ENCODE measurements around the gene HPCAL4. TPM values are rescaled to one million over a fixed set of nuclear protein-coding genes. Genes with fewer than 3 reads are reported as not detected.

The HPCAL4 gene
- total and polyA plus RNA-seq, 9 of the 15 experiments (the other 6 are each of a cell fraction or from before 2014, with no cell fraction given) = 0.01 to 0.04 (median 0.04) TPM; not detected in 4

DNA sequence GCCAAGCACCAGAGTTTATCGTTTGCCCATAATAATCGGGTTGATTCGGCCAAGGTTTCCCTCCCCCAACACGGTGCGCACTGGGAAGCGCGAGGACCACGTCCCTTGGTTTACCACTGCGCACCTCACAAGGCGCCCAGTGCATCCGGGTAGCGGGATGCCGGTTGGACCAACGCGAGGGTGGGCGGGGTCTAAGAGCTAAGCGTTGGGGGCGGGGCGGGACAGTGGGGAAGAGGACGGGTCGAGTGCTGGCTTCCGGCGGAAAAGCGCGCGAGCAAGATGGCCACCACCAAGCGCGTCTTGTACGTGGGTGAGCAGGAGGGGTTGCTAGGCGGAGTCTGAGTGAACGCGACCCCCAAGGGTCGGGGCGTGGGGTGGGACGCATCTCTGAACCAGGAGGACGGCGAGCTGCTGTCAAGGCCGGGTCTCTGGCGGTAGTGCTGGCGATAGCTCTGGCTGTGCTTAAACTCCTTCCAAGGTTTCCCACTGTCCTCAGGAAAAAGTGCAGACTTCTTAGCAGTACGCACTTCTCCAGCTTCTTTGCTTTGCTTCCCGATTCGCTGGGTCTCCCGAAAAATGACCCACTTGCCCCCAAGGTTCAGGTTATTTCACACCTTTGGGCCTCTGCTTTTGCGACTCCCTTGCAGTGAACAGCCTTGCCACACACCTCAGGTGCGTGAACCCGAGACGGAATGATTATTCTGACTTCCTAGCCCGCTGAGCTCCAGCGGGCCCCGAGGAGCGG, 47.6 kb upstream of the HPCAL4 start, which contains the start of gene PPIE (continued):
- TF ChIP-seq, protein P1, sequence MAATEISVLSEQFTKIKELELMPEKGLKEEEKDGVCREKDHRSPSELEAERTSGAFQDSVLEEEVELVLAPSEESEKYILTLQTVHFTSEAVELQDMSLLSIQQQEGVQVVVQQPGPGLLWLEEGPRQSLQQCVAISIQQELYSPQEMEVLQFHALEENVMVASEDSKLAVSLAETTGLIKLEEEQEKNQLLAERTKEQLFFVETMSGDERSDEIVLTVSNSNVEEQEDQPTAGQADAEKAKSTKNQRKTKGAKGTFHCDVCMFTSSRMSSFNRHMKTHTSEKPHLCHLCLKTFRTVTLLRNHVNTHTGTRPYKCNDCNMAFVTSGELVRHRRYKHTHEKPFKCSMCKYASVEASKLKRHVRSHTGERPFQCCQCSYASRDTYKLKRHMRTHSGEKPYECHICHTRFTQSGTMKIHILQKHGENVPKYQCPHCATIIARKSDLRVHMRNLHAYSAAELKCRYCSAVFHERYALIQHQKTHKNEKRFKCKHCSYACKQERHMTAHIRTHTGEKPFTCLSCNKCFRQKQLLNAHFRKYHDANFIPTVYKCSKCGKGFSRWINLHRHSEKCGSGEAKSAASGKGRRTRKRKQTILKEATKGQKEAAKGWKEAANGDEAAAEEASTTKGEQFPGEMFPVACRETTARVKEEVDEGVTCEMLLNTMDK (IDR thresholded peaks at IDR 0.05; ENCODE audit: borderline replicate concordance, insufficient read depth, low read depth, low read length, poor library complexity, severe bottlenecking) = no peak
- TF ChIP-seq CBX1 (IDR thresholded peaks at IDR 0.05; ENCODE audit: low read depth) = peak; percentile 87
- 0 out of 2 replicates have a peak, but pooled peaks have one; percentile 2 for TF ChIP-seq ZNF511 (CRISPR knock-in tag; IDR thresholded peaks at IDR 0.05)
- 0 out of 2 replicates have a peak, but pooled peaks have one; percentile 79 for TF ChIP-seq ATF6 (CRISPR knock-in tag; IDR thresholded peaks at IDR 0.05)
- peak in 1 of 2 experiments; percentile 23; a peak in 1 of 4 replicates for TF ChIP-seq FOXK2 (conservative IDR thresholded peaks at IDR 0.05 in 1 of 2, IDR thresholded peaks at IDR 0.05 in 1 of 2; ENCODE audit: low read depth in 2 of 2)
- TF ChIP-seq TBL1XR1 (IDR thresholded peaks at IDR 0.05; ENCODE audit: low read length in 2 of 2) = 0 out of 4 replicates have a peak, but pooled peaks of 1 of the 2 experiments have one; percentile 7
- no peak for TF ChIP-seq ZNF408 (CRISPR knock-in tag; IDR thresholded peaks at IDR 0.05; ENCODE audit: low read depth)
- no peak for TF ChIP-seq ZNF696 (CRISPR knock-in tag; conservative IDR thresholded peaks at IDR 0.05)
- TF ChIP-seq ZNF224 (CRISPR knock-in tag; IDR thresholded peaks at IDR 0.05) = no peak
- TF ChIP-seq SOX6 (IDR thresholded peaks at IDR 0.05) = 0 out of 2 replicates have a peak, but pooled peaks have one; percentile 6
- TF ChIP-seq ZBTB5 (IDR thresholded peaks at IDR 0.05) = no peak
- TF ChIP-seq, protein P2, sequence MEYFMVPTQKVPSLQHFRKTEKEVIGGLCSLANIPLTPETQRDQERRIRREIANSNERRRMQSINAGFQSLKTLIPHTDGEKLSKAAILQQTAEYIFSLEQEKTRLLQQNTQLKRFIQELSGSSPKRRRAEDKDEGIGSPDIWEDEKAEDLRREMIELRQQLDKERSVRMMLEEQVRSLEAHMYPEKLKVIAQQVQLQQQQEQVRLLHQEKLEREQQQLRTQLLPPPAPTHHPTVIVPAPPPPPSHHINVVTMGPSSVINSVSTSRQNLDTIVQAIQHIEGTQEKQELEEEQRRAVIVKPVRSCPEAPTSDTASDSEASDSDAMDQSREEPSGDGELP (CRISPR knock-in tag; IDR thresholded peaks at IDR 0.05; ENCODE audit: borderline replicate concordance) = peak; percentile 33; the same call in 1 of the 2 replicates
- no peak for TF ChIP-seq CBFB (CRISPR knock-in tag; IDR thresholded peaks at IDR 0.05)
- no peak for TF ChIP-seq SNIP1 (IDR thresholded peaks at IDR 0.05; ENCODE audit: low read depth)
- peak; percentile 86 for TF ChIP-seq L3MBTL2 (IDR thresholded peaks at IDR 0.05)
- peak; percentile 96 for TF ChIP-seq KDM5B (IDR thresholded peaks at IDR 0.05; ENCODE audit: insufficient replicate concordance, low read depth, low read length)
- TF ChIP-seq POLR2AphosphoS2 (IDR thresholded peaks at IDR 0.05; ENCODE audit: low read length) = peak; percentile 74; the same call in 1 of the 2 replicates
- TF ChIP-seq GABPA (tag; conservative IDR thresholded peaks at IDR 0.05; ENCODE audit: low read depth) = peak; percentile 94
